HG03139 (cell line): ENCODE results near the gene TMEM89.

Experiments used
- ATAC-seq: cut with Tn5 transposase; IDR thresholded peaks from one replicate; pipeline ENCODE4 v1.9.1; 2021; ENCODE audit not compliant: unreplicated experiment

TMEM89 gene

GRCh38 chr3:48617559-48617958, 4.0 kb downstream of the TMEM89 start:
- ATAC-seq: no peak

- no peak for ATAC-seq
Observed at GRCh38 chr3:48614044-48614443, 7.5 kb downstream of the TMEM89 start.

DNA sequence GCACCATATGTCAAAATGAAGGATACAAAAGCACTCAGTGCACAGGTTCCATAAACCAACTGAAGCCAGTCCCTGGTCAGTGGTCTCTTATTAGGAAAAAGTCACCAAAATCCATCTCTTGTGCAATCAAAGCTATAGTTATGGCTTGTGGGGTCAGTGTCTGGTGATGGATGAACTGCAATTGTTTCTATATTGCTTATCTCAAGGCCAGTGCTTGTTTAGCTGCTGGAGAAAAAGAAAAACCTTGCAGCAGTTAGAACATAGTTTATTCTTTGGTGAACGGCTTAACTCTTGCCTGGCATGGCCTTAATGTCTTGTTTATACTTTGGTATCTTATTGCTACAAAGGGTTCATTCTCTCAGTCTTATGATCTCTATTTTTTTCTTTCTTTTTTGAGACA, 9.3 kb downstream of the TMEM89 start:
- no peak for ATAC-seq

DNA sequence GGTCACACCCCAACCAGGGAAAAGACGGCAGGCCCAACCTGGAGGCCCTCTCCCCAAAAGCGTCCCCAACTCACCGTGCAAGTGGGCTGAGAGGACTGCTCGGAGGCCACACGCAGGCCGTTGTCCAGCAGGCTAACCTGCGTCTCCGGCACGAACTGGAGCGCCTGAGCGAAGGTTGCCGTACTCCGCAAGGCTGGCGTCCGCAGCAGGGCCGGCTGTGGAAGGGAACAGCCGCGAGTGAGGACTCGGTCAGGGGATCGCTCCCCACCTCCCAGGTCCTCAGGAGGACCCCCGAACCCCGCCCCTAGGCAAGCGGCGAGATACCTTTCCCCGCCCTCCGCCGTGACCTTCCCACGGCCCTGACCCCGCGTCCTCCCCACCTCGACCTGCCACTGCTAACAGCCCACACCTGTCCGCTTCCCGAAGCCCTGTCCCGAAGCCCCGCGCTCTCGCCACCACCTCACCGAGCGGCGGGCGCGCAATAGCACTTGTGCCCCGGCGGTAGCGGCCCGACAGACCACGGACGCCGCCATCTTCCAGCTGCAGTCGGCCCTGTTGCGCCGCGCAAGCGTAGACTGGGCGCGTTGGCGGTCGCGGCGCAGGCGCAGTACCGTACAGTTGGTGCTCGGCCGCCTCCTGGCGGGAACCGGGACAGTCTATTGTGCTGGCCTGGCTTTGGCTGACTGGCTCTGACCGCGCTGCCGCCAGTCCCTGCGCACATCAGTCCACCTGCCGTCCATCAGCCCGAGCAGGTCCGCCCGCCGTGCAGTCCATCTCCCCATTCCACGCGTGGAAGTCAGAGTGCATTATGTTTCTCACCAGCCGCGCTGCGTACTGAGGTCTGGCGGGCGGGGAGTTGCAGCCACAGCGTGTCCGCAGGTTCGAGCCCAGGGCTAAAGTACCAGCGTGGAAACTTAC, 12.2 kb downstream of the TMEM89 start, which contains the start of gene UQCRC1:
TSS of gene UQCRC1 (minus strand) at position 559 of the 918 bp plus-strand sequence. CDS start at position 533, 26 bp downstream.
- peak; percentile 91 for ATAC-seq

GRCh38 chr3:48607519-48607918, 14.1 kb downstream of the TMEM89 start:
- ATAC-seq: no peak

DNA sequence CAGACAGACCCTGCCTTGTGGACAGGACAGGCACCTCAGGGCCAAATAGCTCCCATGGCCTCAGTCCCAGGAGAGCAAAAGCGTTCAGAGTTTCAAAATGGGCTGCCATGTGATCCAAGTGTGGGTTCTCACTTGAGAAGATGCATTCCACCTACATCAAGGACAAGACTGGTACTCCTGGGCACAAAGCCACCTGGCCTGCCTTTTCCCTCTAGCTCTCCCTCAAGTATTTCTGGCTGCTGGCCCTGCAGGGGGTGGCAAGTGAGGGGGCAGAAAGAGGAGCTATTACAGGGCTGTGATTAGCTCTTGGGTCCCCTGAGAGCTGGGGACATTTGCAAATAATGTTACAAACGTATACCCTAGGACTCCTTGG, 20.0 kb downstream of the TMEM89 start:
- ATAC-seq: no peak

- no peak for ATAC-seq
Observed at GRCh38 chr3:48600711-48601621, 20.6 kb downstream of the TMEM89 start.

- no peak for ATAC-seq
Observed at GRCh38 chr3:48599509-48600285, 21.9 kb downstream of the TMEM89 start.

- no peak for ATAC-seq
Observed at GRCh38 chr3:48599077-48599501, 22.5 kb downstream of the TMEM89 start.

GRCh38 chr3:48598323-48599076, 23.1 kb downstream of the TMEM89 start:
- no peak for ATAC-seq

DNA sequence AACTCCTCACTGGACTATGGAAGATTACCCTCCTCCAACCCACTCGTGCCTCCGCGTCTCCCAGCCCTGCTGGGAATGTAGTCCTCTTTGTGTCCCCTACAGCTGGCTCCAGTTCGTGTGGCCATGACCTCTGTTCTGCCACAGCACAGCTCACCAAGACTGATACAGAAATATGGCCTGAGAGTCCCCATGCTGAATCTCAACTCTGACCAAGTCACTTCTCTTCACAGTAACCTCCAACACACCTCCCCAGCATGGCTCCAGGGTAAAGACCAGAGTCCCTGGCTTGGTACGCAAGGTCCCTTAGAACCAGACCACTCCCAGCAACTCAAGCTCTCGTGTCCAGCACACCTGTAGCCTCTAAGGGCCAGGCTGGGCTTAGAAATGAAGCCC, 24.2 kb downstream of the TMEM89 start:
- no peak for ATAC-seq

DNA sequence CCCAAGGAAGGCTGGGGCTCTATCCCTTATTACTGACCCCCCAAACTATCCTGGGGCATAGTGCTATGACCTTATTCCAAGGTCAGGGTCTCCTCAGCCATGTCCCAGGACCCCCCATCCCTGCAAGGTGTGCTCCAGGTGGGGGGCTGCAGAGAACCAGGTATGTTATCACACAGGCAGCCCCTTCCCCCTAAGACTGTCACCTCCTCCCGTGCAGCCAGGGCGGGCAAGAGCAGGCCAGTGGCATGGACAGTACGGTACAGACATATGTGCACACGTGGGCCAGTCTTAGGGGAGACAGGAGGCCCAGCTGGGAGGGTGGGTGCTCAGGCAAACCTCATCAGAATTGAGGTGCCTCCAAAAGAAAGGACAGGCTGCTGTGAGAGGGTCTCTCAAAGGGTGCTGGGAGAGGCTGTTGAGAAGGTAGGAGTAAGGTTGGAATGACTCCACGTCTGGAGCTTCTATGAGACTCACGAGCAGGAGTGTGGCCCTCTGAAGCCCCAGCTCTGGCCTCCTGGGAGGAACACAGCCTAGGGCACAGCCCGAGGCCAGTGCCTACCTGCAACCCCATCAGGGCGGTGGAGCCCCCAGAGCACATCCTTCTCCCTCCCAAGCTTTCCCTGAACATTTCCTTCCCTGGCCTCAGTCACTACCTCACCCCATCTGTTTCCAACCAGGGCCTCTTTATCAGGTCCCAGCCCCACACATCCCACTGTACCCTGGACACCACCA, 24.7 kb downstream of the TMEM89 start:
- ATAC-seq: no peak

DNA sequence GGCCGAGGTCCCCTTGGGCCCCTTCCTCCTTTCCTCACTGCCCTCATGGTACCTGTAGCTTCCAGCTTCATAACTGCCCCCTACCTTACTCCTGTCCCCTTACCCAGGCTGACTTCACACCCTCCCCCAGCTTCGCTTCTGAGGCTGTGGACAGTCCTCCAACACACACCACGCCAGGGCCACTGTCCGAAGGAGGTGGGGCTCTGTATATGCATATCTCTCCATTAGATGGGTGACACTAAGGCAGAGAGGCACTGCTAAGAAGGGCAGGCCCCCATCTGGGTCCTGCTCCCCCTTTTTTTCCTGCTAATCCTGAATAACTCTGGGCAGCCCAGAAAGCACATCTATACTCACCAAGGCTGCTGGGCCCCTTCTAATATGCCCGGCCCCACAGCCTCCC, 25.4 kb downstream of the TMEM89 start:
- no peak for ATAC-seq

- ATAC-seq: no peak
Observed at GRCh38 chr3:48595526-48596121, 25.9 kb downstream of the TMEM89 start.

DNA sequence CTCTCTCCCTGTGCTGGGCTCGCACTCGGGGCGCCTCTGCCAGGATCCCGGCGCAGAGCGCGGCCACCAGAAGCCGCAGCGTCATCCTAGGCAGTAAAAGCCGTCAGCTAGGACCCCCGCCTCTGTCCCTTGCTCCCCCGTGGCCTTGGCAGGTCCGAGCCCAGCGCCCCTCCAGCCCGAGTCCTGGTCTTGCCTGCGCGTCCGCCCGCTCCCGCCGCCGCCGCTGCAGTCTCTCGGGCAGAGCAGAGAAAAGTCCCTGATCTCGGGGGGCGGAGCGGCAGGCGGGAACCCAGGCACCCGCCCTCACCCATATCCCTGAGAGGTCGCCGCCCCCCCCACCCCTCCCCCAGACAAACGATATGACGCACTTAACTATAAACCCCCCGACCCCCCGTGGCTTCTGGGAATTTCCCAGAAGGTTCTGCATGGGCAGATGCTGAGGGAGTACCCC, 26.5 kb downstream of the TMEM89 start, which contains the start of gene COL7A1:
TSS of gene COL7A1 (minus strand) at position 255 of the 451 bp plus-strand sequence. CDS start at position 85, 170 bp downstream.
- no peak for ATAC-seq

- no peak for ATAC-seq
Observed at GRCh38 chr3:48594417-48595049, 27.0 kb downstream of the TMEM89 start.

DNA sequence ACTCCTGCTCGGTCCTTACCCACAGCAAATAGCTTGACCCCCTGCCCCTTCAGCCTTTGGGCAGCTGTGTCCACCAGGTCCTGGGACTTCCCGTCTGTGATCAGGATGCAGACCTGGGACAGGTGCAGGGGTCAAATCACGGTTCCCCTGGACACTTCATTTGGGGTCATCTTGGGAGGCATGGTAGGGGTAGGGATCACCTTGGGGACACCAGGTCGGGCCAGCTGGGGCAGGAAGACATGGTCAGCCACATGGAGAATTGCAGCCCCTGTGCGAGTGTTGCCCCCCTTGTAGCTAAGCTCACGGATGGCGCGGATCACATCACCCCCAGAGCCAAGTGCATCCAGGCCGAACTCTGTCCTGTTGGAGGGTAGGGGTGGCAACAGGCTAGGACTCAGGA, 28.2 kb downstream of the TMEM89 start:
- ATAC-seq: no peak

DNA sequence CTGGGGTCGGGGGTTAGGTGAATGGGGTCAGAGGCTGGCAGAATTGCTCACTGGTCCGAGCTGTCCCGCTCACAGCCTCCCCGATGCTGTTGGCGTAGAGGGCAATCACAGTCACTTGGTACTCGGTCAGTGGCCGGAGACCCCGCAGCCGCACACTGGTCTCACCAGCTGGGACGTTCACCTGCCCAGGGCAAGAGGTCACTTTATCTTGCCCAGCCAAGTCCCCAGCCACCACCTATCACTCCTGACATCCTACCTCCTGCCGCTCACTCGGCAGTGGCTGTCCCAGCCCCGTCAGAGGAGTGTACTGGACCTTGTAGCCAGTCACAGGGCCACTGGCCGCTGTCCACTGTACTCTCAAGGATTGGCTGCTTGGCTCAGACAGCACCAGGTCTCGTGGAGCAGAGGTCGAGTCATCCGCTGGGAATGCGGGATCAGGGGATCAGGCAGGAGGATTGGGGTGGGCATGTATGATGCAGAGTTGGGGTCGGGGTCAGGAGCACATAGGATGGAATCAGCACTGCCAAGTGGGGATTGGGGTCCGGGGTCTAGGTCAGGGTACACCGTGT, 29.0 kb downstream of the TMEM89 start:
- no peak for ATAC-seq
